Measurements from ENCODE around the gene ALOXE3.
A peak's percentile ranks its signal among the peaks of the same experiment; 100 is the strongest.

Gene ALOXE3

DNA sequence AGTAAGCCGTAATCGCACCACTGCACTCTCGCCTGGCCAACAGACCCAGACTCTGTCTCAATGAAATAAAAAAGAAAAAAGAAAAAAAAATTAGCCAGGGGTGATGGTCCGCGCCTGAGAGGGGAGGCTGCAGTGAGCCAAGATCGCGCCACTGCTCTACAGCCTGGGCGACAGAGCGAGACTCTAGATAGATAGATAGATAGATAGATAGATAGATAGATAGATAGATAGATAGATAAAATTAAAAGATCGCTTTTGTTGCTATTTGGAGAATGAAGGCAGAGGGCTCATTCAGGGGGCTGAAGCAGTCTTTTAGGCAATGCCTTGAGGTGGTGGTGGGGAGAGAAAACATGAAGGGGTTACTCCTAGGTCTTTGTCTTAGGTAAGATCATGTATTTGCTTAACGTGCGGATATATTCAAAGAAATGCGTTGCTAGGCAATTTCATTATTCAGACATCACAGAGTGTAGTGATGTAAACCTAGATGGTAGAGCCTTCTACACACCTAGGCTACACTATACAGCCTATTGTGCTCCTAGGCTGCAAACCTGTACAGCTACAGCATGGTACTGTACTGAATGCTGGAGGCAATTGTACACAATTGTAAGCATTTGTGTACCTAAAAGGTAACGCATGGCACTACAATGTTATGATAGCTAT, 9.9 kb upstream of the ALOXE3 start:
- peaks cover 0 to 22% (median 21%) of the 10 kb centered on the region in 11 experiments; a peak in 20 of 22 replicates for H4K20me1 ChIP-seq
- H3K27ac ChIP-seq, result no peak overlapping the region
- H3K27me3 ChIP-seq, result peaks cover 28 to 76% (median 59%) of the 10 kb centered on the region in 11 experiments
- H3K9ac ChIP-seq, result no peak overlapping the region
- no peak overlapping the region for H3K4me2 ChIP-seq
- no peak for TF ChIP-seq Cebpa-rat (IDR thresholded peaks at IDR 0.05)
- peaks cover 28 to 36% (median 32%) of the 10 kb centered on the region in 10 experiments for H3K4me1 ChIP-seq
- no peak overlapping the region for H3K4me3 ChIP-seq
- no peaks in the 10 kb centered on the region for H3K9me3 ChIP-seq (replicated peaks in 1 of 11)
- H3K36me3 ChIP-seq, result no peaks in the 10 kb centered on the region

DNA sequence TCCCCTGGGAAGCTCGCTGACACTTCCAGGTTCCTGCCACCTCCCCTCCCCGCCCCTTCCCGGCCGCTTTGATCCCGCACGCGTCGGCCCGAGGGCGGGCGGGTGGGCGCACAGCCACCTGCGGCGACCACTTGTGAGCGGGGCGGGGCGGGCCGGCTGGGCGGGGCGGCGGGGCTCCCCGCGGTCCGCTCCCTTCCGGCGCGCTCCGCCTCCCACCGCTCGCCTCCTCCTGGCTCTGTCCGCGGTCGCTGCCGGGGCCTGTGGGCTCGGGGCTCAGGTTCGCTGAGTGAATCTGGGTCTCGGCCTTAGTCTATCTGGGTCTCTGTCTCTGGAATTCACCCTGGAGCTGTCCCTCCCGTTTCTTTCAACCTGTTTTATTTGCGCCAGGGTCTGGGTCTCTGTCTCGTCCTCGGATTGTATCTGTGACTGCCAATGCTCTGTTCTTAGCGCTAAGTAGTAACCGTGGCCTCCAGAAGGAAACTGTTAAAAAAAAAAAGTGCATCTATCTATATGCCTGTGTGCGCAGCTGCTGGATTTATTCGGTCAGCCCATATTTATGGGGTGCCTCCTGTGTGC, 8.3 kb upstream of the ALOXE3 start:
- Histone ChIP-seq H3K4me2 (peak overlapping the region; percentile 91 to 100 (median 99)), H3K36me3 (no peaks in the 10 kb centered on the region), H4K20me1 (peaks cover 0 to 39% (median 33%) of the 10 kb centered on the region in 11 experiments; a peak in 20 of 22 replicates), H3K4me3 (peak overlapping the region; percentile 57 to 79 (median 69)), H3K27ac (peak overlapping the region in 3 of 11 experiments; percentile 16 to 36 (median 32); a peak in 3 of 22 replicates), H3K9me3 (replicated peaks in 1 of 11) (no peaks in the 10 kb centered on the region), H3K27me3 (peaks cover 45 to 93% (median 76%) of the 10 kb centered on the region in 11 experiments), H3K9ac (peak overlapping the region; percentile 57 to 75 (median 68); a peak in 20 of 22 replicates), H3K4me1 (peaks cover 36 to 52% (median 44%) of the 10 kb centered on the region in 10 experiments)
- TF ChIP-seq Cebpa-rat (IDR thresholded peaks at IDR 0.05), result no peak

DNA sequence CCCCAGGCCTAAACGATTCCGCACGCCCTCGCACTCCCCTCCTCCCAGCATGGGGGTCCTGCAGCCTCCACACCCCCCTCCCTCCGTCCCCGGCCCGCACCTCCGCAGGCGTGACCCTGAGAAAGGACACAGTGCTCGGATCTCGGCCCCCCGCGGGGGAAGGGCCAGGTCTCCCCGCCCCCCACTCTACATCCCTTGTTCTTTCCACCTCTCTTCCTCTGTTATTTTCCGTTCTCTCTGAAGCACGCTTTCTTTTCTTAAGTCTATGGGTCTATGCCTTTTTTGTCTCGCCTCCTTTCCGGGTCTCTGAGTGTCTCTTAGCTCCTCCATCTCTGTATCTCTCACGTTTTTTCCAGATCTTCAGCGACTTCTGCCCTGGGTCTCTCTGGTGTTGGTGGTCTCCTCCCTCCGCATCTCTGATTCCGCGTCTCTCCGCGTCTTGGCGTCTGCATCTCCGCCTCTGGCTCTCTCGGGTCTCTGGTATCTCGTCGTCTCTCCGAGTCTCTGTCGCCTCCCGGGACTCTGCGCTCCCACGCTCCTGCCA, 7.7 kb upstream of the ALOXE3 start:
- Histone ChIP-seq H3K36me3 (no peaks in the 10 kb centered on the region), H3K4me2 (peak overlapping the region; percentile 91 to 100 (median 99)), H3K9ac (peak overlapping the region; percentile 54 to 75 (median 67); a peak in 20 of 22 replicates), H3K4me1 (peaks cover 38 to 55% (median 46%) of the 10 kb centered on the region in 10 experiments), H3K4me3 (peak overlapping the region; percentile 57 to 79 (median 69)), H3K27me3 (peaks cover 50 to 93% (median 81%) of the 10 kb centered on the region in 11 experiments), H3K9me3 (replicated peaks in 1 of 11) (no peaks in the 10 kb centered on the region), H3K27ac (peak overlapping the region in 2 of 11 experiments; percentile 18 to 25; a peak in 2 of 22 replicates), H4K20me1 (peaks cover 0 to 41% (median 33%) of the 10 kb centered on the region in 11 experiments; a peak in 20 of 22 replicates)
- TF ChIP-seq Cebpa-rat (IDR thresholded peaks at IDR 0.05), result no peak

DNA sequence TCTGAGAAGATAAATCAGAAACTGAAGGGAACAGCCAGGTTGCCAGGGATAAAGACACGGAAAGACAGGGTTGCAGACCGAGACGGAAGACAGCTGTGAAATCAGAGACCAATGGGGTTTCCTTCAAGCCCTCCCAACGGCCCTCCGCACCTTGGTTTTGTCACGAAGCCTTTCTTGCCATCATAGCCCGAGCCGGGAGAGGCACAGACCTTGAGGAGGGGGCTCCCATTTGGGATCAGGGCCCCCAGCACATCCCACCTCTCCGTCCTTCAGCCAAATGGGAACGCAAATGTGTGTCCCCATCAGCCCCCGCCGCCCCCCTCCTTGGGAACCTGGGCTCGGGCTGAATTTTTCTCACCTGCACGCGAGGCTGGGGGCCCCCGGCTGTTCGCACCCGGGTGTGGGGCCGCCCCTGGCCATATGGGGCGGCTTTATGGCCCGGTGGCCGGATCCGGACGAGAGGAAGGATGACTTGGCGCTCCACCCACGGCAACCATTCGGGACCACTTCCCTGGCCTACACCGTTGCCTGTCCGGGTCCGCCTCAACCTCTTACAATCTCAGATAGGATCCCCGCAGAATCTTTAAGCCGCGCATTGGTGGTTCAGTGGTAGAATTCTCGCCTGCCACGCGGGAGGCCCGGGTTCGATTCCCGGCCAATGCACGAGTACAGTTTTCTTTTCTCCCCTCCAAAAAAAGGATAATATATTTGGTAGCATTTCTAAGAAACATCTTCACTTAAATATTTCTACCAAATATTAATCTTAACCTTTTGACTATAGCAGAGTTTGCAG, 7.0 kb upstream of the ALOXE3 start:
- Histone ChIP-seq H4K20me1 (peaks cover 0 to 48% (median 40%) of the 10 kb centered on the region in 11 experiments; a peak in 20 of 22 replicates), H3K27me3 (peaks cover 55 to 96% (median 85%) of the 10 kb centered on the region in 11 experiments), H3K36me3 (no peaks in the 10 kb centered on the region), H3K4me2 (peak overlapping the region; percentile 91 to 100 (median 99)), H3K4me1 (peaks cover 42 to 62% (median 53%) of the 10 kb centered on the region in 10 experiments), H3K27ac (peak overlapping the region in 3 of 11 experiments; percentile 3 to 50 (median 17); a peak in 3 of 22 replicates), H3K9ac (peak overlapping the region; percentile 54 to 75 (median 67); a peak in 20 of 22 replicates), H3K4me3 (peak overlapping the region; percentile 57 to 79 (median 69)), H3K9me3 (replicated peaks in 1 of 11) (no peaks in the 10 kb centered on the region)
- no peak for TF ChIP-seq Cebpa-rat (IDR thresholded peaks at IDR 0.05)

DNA sequence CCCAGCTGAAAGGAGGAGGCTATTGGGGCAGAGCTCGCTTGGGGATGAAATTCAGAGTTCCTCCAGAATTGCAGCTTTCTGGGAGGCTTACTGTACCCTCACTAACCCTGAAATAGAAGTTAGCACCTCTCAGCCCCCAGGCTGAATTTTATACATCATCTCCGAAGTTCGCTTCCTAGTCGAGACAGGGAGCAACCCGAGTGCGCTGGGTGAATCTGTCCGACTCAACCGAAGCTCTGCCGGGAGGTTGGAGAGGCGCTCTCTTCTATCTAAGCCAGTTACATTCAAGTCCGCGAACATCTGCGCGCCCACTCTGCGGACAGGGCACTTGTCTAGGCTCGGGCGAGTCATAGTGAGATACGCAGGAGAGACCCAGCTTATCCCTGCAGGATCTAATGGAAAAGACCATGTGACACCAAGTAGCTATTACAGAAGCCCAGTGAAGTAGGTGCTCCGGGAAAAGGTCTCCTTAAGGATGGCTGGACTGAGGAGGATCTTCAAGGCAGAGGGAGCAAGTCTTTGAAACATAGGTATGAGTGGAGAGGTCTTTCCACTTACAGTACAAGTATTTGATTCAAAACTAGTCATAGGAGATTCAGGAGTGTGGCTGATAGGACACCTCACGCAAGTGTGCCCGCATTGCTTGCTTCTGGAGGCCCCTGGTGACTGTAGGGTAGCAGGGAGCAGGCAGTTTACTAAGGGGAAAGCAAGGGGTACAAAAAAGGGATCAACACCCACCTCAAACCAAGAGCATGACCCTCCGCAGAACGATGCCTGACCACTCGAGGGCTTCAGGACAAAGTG, 6.2 kb upstream of the ALOXE3 start:
- no peak for TF ChIP-seq Cebpa-rat (IDR thresholded peaks at IDR 0.05)
- Histone ChIP-seq H3K9ac (peak overlapping the region in 10 of 11 experiments; percentile 31 to 75 (median 66); a peak in 12 of 22 replicates), H3K4me1 (peaks cover 42 to 66% (median 54%) of the 10 kb centered on the region in 10 experiments), H3K4me3 (peak overlapping the region; percentile 57 to 79 (median 69)), H3K36me3 (no peaks in the 10 kb centered on the region), H3K4me2 (peak overlapping the region; percentile 91 to 100 (median 99)), H4K20me1 (peaks cover 5 to 54% (median 44%) of the 10 kb centered on the region in 11 experiments; a peak in 20 of 22 replicates), H3K27me3 (peaks cover 50 to 90% (median 78%) of the 10 kb centered on the region in 11 experiments), H3K9me3 (replicated peaks in 1 of 11) (no peaks in the 10 kb centered on the region), H3K27ac (no peak overlapping the region; a peak in 1 of 22 replicates)

DNA sequence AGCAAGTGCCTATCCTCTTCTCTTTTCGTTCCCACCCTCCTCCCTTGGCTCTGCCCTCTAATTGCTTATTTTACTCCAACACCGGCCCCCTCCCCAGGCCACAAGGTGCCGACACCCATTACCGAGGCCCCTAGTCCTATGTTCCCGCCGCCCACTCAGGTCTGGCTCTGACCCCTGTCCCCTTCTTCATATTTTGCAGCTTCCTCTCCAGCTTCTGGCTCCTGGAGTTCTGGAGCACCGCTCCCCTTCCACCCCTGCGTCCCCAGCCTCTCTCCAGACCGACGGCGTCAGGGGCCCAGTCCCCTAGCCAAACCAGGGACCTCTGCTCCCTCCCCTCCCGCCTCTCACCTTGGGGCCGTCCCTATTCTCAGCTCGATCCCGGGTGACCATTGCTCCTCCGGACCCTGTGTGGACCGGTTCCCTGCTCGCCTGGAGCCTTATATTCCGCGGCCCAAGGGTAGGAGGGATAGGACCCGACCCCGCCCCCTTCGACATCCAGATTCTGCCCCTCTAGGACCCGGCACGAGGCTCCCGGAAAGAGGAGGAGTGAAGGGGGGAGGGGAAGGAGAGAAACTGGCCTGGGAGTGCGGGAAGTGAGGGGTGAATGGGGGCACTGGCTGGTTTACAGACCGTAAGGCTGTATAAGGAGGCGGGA, 5.5 kb upstream of the ALOXE3 start, which contains the start of gene HES7:
TSS of gene HES7 (minus strand) at position 412 of the 655 bp plus-strand sequence. CDS start at position 390, 22 bp downstream.
- peaks cover 42 to 66% (median 54%) of the 10 kb centered on the region in 10 experiments for H3K4me1 ChIP-seq
- no peaks in the 10 kb centered on the region for H3K9me3 ChIP-seq (replicated peaks in 1 of 11)
- H3K9ac ChIP-seq, result peak within 1 kb of the TSS; percentile 34 to 75 (median 66); a peak in 20 of 22 replicates
- H3K4me2 ChIP-seq, result peak within 1 kb of the TSS; percentile 91 to 100 (median 99)
- peaks cover 49 to 83% (median 71%) of the 10 kb centered on the region in 11 experiments for H3K27me3 ChIP-seq
- peaks cover 5 to 54% (median 44%) of the 10 kb centered on the region in 11 experiments; a peak in 20 of 22 replicates for H4K20me1 ChIP-seq
- H3K4me3 ChIP-seq, result peak within 1 kb of the TSS; percentile 57 to 79 (median 69)
- no peak for TF ChIP-seq Cebpa-rat (IDR thresholded peaks at IDR 0.05)
- no peaks in the 10 kb centered on the region for H3K36me3 ChIP-seq
- H3K27ac ChIP-seq, result no peak within 1 kb of the TSS

DNA sequence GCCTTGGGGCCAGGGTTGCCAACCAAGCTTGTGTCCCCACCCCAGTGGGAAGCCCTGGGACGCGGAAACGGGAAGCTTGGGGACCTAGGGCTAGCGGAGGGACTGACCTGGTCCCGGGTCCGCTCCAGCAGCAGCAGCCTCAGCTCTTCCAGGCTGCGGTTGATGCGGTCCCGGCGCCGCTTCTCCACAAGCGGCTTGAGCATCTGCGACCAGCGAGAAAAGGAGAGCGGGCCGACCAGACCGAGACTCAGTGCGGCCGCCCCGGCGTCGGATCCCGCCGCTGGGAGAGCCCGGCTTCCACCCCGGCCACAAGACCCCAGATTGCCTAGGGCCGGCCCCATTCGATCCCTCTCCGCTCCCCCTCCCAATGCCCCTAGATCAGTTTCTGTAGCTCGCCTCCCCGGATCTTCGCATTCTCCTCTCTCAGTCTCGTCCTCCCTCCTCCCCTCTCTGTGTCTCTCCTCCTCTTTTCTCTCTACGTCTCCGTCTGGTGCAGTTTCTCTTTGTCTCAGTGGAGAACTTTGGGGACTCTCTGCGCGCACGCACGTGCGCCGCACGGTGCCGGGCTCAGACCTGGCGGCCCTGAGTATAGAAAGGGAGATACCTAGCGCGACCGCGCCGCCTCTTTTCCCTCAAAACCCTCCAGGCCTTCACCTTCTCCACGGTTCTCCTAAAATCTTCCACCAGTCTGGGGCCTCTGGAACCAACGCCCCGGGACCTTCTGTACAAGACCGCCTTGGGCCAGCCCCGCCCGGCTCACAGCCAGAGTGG, 4.8 kb upstream of the ALOXE3 start:
- H4K20me1 ChIP-seq, result peaks cover 5 to 56% (median 44%) of the 10 kb centered on the region in 11 experiments; a peak in 20 of 22 replicates
- no peaks in the 10 kb centered on the region for H3K36me3 ChIP-seq
- TF ChIP-seq Cebpa-rat (IDR thresholded peaks at IDR 0.05), result no peak
- peaks cover 45 to 80% (median 69%) of the 10 kb centered on the region in 11 experiments for H3K27me3 ChIP-seq
- H3K9ac ChIP-seq, result peak overlapping the region; percentile 34 to 73 (median 53); a peak in 20 of 22 replicates
- peaks cover 47 to 71% (median 58%) of the 10 kb centered on the region in 10 experiments for H3K4me1 ChIP-seq
- no peak overlapping the region for H3K27ac ChIP-seq
- H3K4me3 ChIP-seq, result peak overlapping the region; percentile 57 to 79 (median 69)
- peak overlapping the region; percentile 91 to 100 (median 99) for H3K4me2 ChIP-seq
- H3K9me3 ChIP-seq (replicated peaks in 1 of 11), result no peaks in the 10 kb centered on the region
